Measurements from ENCODE around the gene SMARCAD1. TPM values are rescaled to one million over a fixed set of nuclear protein-coding genes. Genes with fewer than 3 reads are reported as not detected.
A peak's percentile ranks its signal among the peaks of the same experiment; 100 is the strongest.

Gene SMARCAD1
- polyA plus RNA-seq, 1 of the 3 experiments (the other 2 are of a cell fraction) = 10.7 TPM

DNA sequence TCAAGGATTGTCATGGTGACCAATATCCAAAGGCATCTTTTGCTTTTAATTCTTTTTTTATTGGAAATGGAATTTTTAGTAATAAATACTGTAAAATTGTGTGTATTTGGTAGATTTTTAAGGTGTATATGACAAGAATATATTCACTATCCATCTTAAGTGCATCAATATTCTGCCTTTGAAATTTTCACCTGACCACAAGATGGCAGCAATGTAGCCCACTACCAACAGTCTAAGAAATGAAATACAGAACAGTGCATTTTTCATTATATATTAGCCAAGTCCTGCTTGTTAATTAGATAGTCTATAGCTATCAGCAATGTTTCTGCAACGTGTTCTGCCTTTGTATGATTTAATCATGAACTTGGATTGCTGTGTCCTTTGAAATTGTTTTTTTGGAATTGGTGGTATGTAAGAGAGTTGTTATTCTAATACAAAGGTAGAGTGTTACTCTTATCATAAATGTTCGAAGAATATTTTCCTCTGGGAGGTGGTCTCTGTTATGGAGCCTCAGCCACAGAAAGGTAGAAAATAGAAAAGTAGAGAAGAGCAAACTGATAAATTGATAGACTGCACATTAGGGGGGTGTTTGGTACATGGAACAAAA is 96.8 kb downstream of the SMARCAD1 start:
- no peaks in the 10 kb centered on the region for H4K20me1 ChIP-seq (ENCODE audit: insufficient read depth)
- no peak overlapping the region for H3K27ac ChIP-seq (ENCODE audit: low read depth in 2 of 2, low read length in 1 of 2)
- CTCF ChIA-PET = interaction anchor here (0.6 to 4.4 kb wide), 15 partner anchors 10 to 513 kb away, joined by 3 to 30 read pairs (median 3); no protein-coding TSS in a partner anchor
- H3K36me3 ChIP-seq (replicated peaks in 1 of 2; ENCODE audit: control insufficient read depth in 1 of 2, insufficient read depth in 2 of 2, low read length in 1 of 2) = no peaks in the 10 kb centered on the region
- H3K9me3 ChIP-seq = no peaks in the 10 kb centered on the region
- peak; percentile 29 for DNase-seq
- no peak overlapping the region for H3K9ac ChIP-seq
- peaks cover 22% of the 10 kb centered on the region for H3F3A ChIP-seq (replicated peaks; ENCODE audit: insufficient read depth)
- H3K4me1 ChIP-seq (ENCODE audit: control insufficient read depth in 1 of 2, insufficient read depth in 2 of 2, low read depth in 1 of 2, low read length in 1 of 2) = no peaks in the 10 kb centered on the region; a peak in 2 of 4 replicates
- H3K4me2 ChIP-seq = no peak overlapping the region
- no peaks in the 10 kb centered on the region for H3K27me3 ChIP-seq (ENCODE audit: insufficient read depth)
- no peaks in the 10 kb centered on the region for H3K79me2 ChIP-seq (ENCODE audit: insufficient read depth)
- 45% methylated on average over 2 of the region's 2 CpGs for WGBS (ENCODE audit: low lambda C conversion rate)
- POLR2A ChIA-PET = no interaction called here
- no peak overlapping the region for H2AFZ ChIP-seq (ENCODE audit: low read depth)
- H3K4me3 ChIP-seq (ENCODE audit: low read depth in 2 of 2, low read length in 1 of 2) = no peak overlapping the region; a peak in 1 of 4 replicates
- H3K9me2 ChIP-seq = no peaks in the 10 kb centered on the region
- no peak for TF ChIP-seq GABPA (IDR thresholded peaks at IDR 0.05; ENCODE audit: low read depth)
- TF ChIP-seq, protein P1, sequence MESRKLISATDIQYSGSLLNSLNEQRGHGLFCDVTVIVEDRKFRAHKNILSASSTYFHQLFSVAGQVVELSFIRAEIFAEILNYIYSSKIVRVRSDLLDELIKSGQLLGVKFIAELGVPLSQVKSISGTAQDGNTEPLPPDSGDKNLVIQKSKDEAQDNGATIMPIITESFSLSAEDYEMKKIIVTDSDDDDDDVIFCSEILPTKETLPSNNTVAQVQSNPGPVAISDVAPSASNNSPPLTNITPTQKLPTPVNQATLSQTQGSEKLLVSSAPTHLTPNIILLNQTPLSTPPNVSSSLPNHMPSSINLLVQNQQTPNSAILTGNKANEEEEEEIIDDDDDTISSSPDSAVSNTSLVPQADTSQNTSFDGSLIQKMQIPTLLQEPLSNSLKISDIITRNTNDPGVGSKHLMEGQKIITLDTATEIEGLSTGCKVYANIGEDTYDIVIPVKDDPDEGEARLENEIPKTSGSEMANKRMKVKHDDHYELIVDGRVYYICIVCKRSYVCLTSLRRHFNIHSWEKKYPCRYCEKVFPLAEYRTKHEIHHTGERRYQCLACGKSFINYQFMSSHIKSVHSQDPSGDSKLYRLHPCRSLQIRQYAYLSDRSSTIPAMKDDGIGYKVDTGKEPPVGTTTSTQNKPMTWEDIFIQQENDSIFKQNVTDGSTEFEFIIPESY (IDR thresholded peaks at IDR 0.05; ENCODE audit: borderline replicate concordance, low read depth) = no peak
- TF ChIP-seq ELF1 (IDR thresholded peaks at IDR 0.05) = no peak
- TF ChIP-seq, protein P2, sequence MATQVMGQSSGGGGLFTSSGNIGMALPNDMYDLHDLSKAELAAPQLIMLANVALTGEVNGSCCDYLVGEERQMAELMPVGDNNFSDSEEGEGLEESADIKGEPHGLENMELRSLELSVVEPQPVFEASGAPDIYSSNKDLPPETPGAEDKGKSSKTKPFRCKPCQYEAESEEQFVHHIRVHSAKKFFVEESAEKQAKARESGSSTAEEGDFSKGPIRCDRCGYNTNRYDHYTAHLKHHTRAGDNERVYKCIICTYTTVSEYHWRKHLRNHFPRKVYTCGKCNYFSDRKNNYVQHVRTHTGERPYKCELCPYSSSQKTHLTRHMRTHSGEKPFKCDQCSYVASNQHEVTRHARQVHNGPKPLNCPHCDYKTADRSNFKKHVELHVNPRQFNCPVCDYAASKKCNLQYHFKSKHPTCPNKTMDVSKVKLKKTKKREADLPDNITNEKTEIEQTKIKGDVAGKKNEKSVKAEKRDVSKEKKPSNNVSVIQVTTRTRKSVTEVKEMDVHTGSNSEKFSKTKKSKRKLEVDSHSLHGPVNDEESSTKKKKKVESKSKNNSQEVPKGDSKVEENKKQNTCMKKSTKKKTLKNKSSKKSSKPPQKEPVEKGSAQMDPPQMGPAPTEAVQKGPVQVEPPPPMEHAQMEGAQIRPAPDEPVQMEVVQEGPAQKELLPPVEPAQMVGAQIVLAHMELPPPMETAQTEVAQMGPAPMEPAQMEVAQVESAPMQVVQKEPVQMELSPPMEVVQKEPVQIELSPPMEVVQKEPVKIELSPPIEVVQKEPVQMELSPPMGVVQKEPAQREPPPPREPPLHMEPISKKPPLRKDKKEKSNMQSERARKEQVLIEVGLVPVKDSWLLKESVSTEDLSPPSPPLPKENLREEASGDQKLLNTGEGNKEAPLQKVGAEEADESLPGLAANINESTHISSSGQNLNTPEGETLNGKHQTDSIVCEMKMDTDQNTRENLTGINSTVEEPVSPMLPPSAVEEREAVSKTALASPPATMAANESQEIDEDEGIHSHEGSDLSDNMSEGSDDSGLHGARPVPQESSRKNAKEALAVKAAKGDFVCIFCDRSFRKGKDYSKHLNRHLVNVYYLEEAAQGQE (IDR thresholded peaks at IDR 0.05; ENCODE audit: low read depth, low read length) = no peak
- TF ChIP-seq CHD2 (IDR thresholded peaks at IDR 0.05; ENCODE audit: low read length, partially characterized antibody) = peak; percentile 25
- TF ChIP-seq, protein P3, sequence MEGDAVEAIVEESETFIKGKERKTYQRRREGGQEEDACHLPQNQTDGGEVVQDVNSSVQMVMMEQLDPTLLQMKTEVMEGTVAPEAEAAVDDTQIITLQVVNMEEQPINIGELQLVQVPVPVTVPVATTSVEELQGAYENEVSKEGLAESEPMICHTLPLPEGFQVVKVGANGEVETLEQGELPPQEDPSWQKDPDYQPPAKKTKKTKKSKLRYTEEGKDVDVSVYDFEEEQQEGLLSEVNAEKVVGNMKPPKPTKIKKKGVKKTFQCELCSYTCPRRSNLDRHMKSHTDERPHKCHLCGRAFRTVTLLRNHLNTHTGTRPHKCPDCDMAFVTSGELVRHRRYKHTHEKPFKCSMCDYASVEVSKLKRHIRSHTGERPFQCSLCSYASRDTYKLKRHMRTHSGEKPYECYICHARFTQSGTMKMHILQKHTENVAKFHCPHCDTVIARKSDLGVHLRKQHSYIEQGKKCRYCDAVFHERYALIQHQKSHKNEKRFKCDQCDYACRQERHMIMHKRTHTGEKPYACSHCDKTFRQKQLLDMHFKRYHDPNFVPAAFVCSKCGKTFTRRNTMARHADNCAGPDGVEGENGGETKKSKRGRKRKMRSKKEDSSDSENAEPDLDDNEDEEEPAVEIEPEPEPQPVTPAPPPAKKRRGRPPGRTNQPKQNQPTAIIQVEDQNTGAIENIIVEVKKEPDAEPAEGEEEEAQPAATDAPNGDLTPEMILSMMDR (IDR thresholded peaks at IDR 0.05) = peak; percentile 85
- TF ChIP-seq SMC3 (IDR thresholded peaks at IDR 0.05; ENCODE audit: low read depth, low read length) = peak; percentile 64
- no peak for TF ChIP-seq MXI1 (IDR thresholded peaks at IDR 0.05; ENCODE audit: low read depth, low read length)
- TF ChIP-seq MEF2A (IDR thresholded peaks at IDR 0.05; ENCODE audit: borderline replicate concordance, low read depth) = no peak
- TF ChIP-seq, protein P4, sequence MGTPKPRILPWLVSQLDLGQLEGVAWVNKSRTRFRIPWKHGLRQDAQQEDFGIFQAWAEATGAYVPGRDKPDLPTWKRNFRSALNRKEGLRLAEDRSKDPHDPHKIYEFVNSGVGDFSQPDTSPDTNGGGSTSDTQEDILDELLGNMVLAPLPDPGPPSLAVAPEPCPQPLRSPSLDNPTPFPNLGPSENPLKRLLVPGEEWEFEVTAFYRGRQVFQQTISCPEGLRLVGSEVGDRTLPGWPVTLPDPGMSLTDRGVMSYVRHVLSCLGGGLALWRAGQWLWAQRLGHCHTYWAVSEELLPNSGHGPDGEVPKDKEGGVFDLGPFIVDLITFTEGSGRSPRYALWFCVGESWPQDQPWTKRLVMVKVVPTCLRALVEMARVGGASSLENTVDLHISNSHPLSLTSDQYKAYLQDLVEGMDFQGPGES (IDR thresholded peaks at IDR 0.05; ENCODE audit: low read depth, low read length) = no peak
- no peak for TF ChIP-seq RFX5 (IDR thresholded peaks at IDR 0.05; ENCODE audit: low read length)
- no peak for TF ChIP-seq FOXJ3 (CRISPR knock-in tag; IDR thresholded peaks at IDR 0.05)
- 0 out of 2 replicates have a peak, but pooled peaks have one; percentile 5 for TF ChIP-seq GATA2 (CRISPR knock-in tag; IDR thresholded peaks at IDR 0.05)
- no peak for TF ChIP-seq FOSL2 (IDR thresholded peaks at IDR 0.05; ENCODE audit: borderline replicate concordance, low read depth)
- no peak for TF ChIP-seq RXRA (IDR thresholded peaks at IDR 0.05; ENCODE audit: borderline replicate concordance, low read depth)
- TF ChIP-seq NFIC (IDR thresholded peaks at IDR 0.05; ENCODE audit: borderline replicate concordance) = no peak
- no peak for TF ChIP-seq NRF1 (IDR thresholded peaks at IDR 0.05; ENCODE audit: low read depth, low read length)
- TF ChIP-seq TCF12 (IDR thresholded peaks at IDR 0.05) = no peak
- no peak for TF ChIP-seq EP300 (IDR thresholded peaks at IDR 0.05; ENCODE audit: borderline replicate concordance in 1 of 2, low read depth in 1 of 2, low read length in 1 of 2)
- TF ChIP-seq SIN3A (IDR thresholded peaks at IDR 0.05; ENCODE audit: borderline replicate concordance, low read depth, low read length) = no peak
- no peak for TF ChIP-seq TEAD4 (IDR thresholded peaks at IDR 0.05; ENCODE audit: borderline replicate concordance, insufficient read depth)
- TF ChIP-seq, protein P5, sequence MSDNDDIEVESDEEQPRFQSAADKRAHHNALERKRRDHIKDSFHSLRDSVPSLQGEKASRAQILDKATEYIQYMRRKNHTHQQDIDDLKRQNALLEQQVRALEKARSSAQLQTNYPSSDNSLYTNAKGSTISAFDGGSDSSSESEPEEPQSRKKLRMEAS (IDR thresholded peaks at IDR 0.05; ENCODE audit: low read depth) = no peak
- TF ChIP-seq, protein P6, sequence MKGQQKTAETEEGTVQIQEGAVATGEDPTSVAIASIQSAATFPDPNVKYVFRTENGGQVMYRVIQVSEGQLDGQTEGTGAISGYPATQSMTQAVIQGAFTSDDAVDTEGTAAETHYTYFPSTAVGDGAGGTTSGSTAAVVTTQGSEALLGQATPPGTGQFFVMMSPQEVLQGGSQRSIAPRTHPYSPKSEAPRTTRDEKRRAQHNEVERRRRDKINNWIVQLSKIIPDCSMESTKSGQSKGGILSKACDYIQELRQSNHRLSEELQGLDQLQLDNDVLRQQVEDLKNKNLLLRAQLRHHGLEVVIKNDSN (IDR thresholded peaks at IDR 0.05; ENCODE audit: borderline replicate concordance, low read depth) = no peak
- no peak for TF ChIP-seq FOXM1 (IDR thresholded peaks at IDR 0.05; ENCODE audit: low read depth)
- no peak for TF ChIP-seq EZH2phosphoT487 (IDR thresholded peaks at IDR 0.05; ENCODE audit: borderline replicate concordance, low read depth)
